Anterior cingulate cortex (tissue), 58 donors: ENCODE measurements around the gene SCN5A.

Experiments
- DNase-seq, 58 donors: peaks; one replicate each; lab custom pipeline; 2025; lab: John Stamatoyannopoulos, UW

Gene SCN5A

GRCh38 chr3:38649500-38650247 is at the start of gene SCN5A:
Gene SCN5A, minus strand, starts transcription at chr3:38649687. Its CDS starts 16,380 bp downstream, at chr3:38633307.
- DNase-seq = peak in 8 of 58 donors; percentile 8 to 27 (median 18)

GRCh38 chr3:38698760-38699159 is 49.3 kb upstream of the SCN5A start:
- no peak for DNase-seq

- no peak for DNase-seq
These were observed 48.6 kb upstream of the SCN5A start for GRCh38 chr3:38698061-38698460.

GRCh38 chr3:38696034-38696433 is 46.5 kb upstream of the SCN5A start:
- DNase-seq = no peak

- no peak for DNase-seq
These were observed 40.7 kb upstream of the SCN5A start for GRCh38 chr3:38690185-38690584.

- no peak for DNase-seq
These were observed 40.3 kb upstream of the SCN5A start for GRCh38 chr3:38689774-38690173.

GRCh38 chr3:38689346-38689745 is 39.9 kb upstream of the SCN5A start:
- no peak for DNase-seq

GRCh38 chr3:38687321-38687720 is 37.8 kb upstream of the SCN5A start:
- no peak for DNase-seq

GRCh38 chr3:38684546-38684945 is 35.1 kb upstream of the SCN5A start:
- DNase-seq = no peak

- DNase-seq = no peak
These were observed 20.2 kb upstream of the SCN5A start for GRCh38 chr3:38669668-38670067.

GRCh38 chr3:38662544-38662943 is 13.1 kb upstream of the SCN5A start:
- DNase-seq = no peak

GRCh38 chr3:38658841-38659240 is 9.4 kb upstream of the SCN5A start:
- DNase-seq = no peak

- DNase-seq = no peak
These were observed 7.9 kb upstream of the SCN5A start for GRCh38 chr3:38657369-38657768.

GRCh38 chr3:38655708-38656300 is 6.3 kb upstream of the SCN5A start:
- DNase-seq = peak in 1 of 58 donors; percentile 18

- no peak for DNase-seq
These were observed 4.4 kb upstream of the SCN5A start for GRCh38 chr3:38653685-38654537.

- DNase-seq = no peak
These were observed 3.4 kb upstream of the SCN5A start for GRCh38 chr3:38652934-38653333.

GRCh38 chr3:38651153-38651789 is 1.8 kb upstream of the SCN5A start:
- DNase-seq = peak in 25 of 58 donors; percentile 8 to 59 (median 32)

GRCh38 chr3:38650248-38650951 is 913 bp upstream of the SCN5A start:
- no peak for DNase-seq

GRCh38 chr3:38648659-38649499 is 608 bp downstream of the SCN5A start:
- DNase-seq = no peak
